ENCODE results near the gene MTCL3.
"Not testable (repeated sequence)": the region's sequence is repeated elsewhere in the genome, so short reads cannot be mapped to it uniquely, and the experiment has no call there.

MTCL3 gene

DNA sequence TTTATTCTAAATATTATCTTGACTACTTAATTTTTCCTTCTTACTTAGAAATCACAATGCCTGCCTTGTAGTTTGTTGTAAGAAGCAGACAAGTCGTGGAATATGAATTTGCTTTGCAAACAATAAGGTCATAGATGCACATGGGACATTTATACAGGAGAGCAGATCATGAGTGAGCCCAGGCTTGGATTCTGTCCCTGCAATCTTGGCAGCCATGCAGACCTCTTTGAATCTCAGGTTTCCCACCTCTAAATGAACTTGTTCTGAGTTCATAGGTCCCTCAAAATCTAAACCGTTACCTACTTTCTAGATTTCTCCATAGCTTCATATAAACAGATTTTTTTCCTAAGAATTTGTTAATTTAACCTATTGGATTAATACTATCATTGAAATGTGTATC is 79.4 kb downstream of the MTCL3 start:
- no peak for DNase-seq (ENCODE audit: low read depth in 2 of 2, low spot score in 1 of 2)

- no peak for DNase-seq (ENCODE audit: low read depth in 2 of 2, low spot score in 1 of 2)
Measured at GRCh38 chr6:127436578-127437110, 82.5 kb downstream of the MTCL3 start.

DNA sequence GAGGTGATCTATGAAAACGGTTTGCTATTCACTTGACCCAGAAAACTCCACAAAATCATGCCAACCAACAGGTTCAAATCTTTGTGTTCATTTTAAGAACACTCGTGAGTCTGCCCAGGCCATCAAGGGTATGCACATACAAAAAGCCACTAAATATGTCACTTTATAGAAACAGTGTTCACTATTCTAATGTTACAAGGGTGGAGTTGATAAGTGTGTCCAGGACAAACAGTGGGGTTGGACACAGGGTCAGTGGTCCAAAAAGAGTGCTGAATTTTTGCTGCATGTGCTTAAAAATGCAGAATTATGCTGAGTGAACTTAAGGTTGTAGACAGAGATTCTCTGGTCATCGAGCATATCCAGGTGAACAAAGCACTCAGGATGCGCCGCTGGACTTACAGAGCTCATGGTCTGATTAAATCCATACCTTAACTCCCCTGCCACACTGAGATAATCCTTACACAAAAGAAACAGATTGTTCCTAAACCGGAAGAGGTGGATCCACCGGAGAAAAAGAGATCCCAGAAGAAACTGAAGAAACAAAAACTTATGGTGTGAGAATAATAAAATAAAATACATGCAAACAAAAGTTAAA is 83.4 kb downstream of the MTCL3 start:
- DNase-seq (ENCODE audit: low read depth in 2 of 2, low spot score in 1 of 2), result no peak

GRCh38 chr6:127434651-127435050 is 84.5 kb downstream of the MTCL3 start:
- DNase-seq (ENCODE audit: low read depth in 2 of 2, low spot score in 1 of 2), result no peak

DNA sequence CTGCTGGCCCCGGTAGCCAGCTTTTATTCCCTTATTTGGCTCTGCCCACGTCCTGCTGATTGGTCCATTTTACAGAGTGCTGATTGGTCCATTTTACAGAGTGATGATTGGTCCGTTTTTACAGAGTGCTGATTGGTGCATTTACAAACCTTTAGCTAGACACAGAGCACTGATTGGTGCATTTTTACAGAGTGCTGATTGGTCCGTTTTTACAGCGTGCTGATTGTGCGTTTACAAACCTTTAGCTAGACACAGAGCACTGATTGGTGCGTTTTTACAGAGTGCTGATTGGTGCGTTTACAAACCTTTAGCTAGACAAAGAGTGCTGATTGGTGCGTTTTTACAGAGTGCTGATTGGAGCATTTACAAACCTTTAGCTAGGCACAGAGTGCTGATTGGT is 90.6 kb downstream of the MTCL3 start:
- DNase-seq (ENCODE audit: low read depth in 2 of 2, low spot score in 1 of 2), result not testable (repeated sequence)

GRCh38 chr6:127423921-127424320 is 95.2 kb downstream of the MTCL3 start:
- DNase-seq (ENCODE audit: low read depth in 2 of 2, low spot score in 1 of 2), result no peak

All from stimulated activated CD8-positive, alpha-beta memory T cell treated with anti-CD3 and anti-CD28 coated beads, Interleukin-4, amount 100 ng/mL, for 4 hours (primary cell).